HEK293 (cell line): ENCODE measurements around the gene CD82.

Source experiments
- CTCF ChIA-PET: fragments of 350-600 bp; formaldehyde crosslinking; extraction: SDS; loops from one replicate; lab custom pipeline; 2021; ENCODE audit warnings: antibody characterized with exemption; lab: Yijun Ruan, JAX
- POLR2A ChIA-PET: fragments of 300-600 bp; formaldehyde crosslinking; extraction: SDS; loops from one replicate; lab custom pipeline; 2020; ENCODE audit warnings: antibody characterized with exemption, inconsistent platforms; lab: Yijun Ruan, JAX
- H3K27ac ChIP-seq: fragments of 200-500 bp; sonication (Bioruptor generic); 2 replicates; pipeline ENCODE4 v1.5.1; 2014; ENCODE audit warnings: low read depth, low read length, control low read depth, inconsistent platforms; ENCODE audit errors: extremely low read depth
- H3K36me3 ChIP-seq, 2 experiments: fragments of 200-500 bp in 1 of 2; sonication (Bioruptor generic) in 1 of 2; 1 replicate in 1 of 2; 2 replicates in 1 of 2; pipeline ENCODE4 v1.5.1; 2014 to 2017; ENCODE audit warnings: inconsistent platforms in 2 of 2, low read length in 2 of 2; ENCODE audit not compliant: control insufficient read depth in 2 of 2, insufficient read depth in 1 of 2
- H3K4me1 ChIP-seq: fragments of 200-500 bp; sonication (Bioruptor generic); 2 replicates; pipeline ENCODE4 v1.5.1; 2014; ENCODE audit warnings: mild to moderate bottlenecking, low read length, inconsistent platforms; ENCODE audit not compliant: control insufficient read depth, insufficient read depth
- H3K4me3 ChIP-seq: 2 replicates; pipeline ENCODE4 v1.5.1; 2011; ENCODE audit warnings: low read depth, mild to moderate bottlenecking, control low read depth, low read length, moderate library complexity
- H3K9me3 ChIP-seq: fragments of 200-500 bp; sonication (Bioruptor generic); 2 replicates; pipeline ENCODE4 v1.5.1; 2014; ENCODE audit warnings: low read depth, low read length, inconsistent platforms; ENCODE audit not compliant: control insufficient read depth, insufficient read depth
- BCL11B ChIP-seq: fragments of 450-650 bp; formaldehyde crosslinking; IDR thresholded peaks from 2 replicates; pipeline ENCODE4 v1.5.1; 2016; ENCODE audit warnings: low read depth, missing biosample characterization, missing genetic modification characterization
- GFI1B ChIP-seq: fragments of 450-650 bp; formaldehyde crosslinking; IDR thresholded peaks from 2 replicates; pipeline ENCODE4 v1.5.1; 2016; ENCODE audit warnings: missing biosample characterization, missing genetic modification characterization
- GLIS1 ChIP-seq: fragments of 450-650 bp; formaldehyde crosslinking; IDR thresholded peaks from 2 replicates; pipeline ENCODE4 v1.5.1; 2016; ENCODE audit warnings: missing biosample characterization, missing genetic modification characterization
- MEIS1 ChIP-seq: sonication (generic); formaldehyde crosslinking; IDR thresholded peaks from 2 replicates; pipeline ENCODE4 v1.8.1; 2022; ENCODE audit warnings: missing genetic modification reagents, mild to moderate bottlenecking, borderline replicate concordance
- MZF1 ChIP-seq: fragments of 450-650 bp; formaldehyde crosslinking; IDR thresholded peaks from 2 replicates; pipeline ENCODE4 v1.5.1; 2017; ENCODE audit warnings: missing biosample characterization, missing genetic modification characterization, borderline replicate concordance
- SCRT1 ChIP-seq: fragments of 450-650 bp; formaldehyde crosslinking; IDR thresholded peaks from 2 replicates; pipeline ENCODE4 v1.5.1; 2016; ENCODE audit warnings: missing biosample characterization, missing genetic modification characterization, borderline replicate concordance
- SETDB1 ChIP-seq: IDR thresholded peaks from one replicate; pipeline ENCODE4 v1.6.1; 2017; ENCODE audit warnings: mild to moderate bottlenecking, low read length, moderate library complexity, mixed read lengths; ENCODE audit not compliant: insufficient read length
- WT1 ChIP-seq: fragments of 450-650 bp; formaldehyde crosslinking; IDR thresholded peaks from 2 replicates; pipeline ENCODE4 v1.5.1; 2016; ENCODE audit warnings: missing biosample characterization, missing genetic modification characterization
- ZNF121 ChIP-seq: fragments of 450-650 bp; formaldehyde crosslinking; IDR thresholded peaks from 2 replicates; pipeline ENCODE4 v1.5.1; 2016; ENCODE audit warnings: missing biosample characterization, missing genetic modification characterization
- ZNF311 ChIP-seq: fragments of 450-650 bp; formaldehyde crosslinking; IDR thresholded peaks from 2 replicates; pipeline ENCODE4 v1.5.1; 2017; ENCODE audit warnings: missing biosample characterization, missing genetic modification characterization, borderline replicate concordance
- ZNF433 ChIP-seq: fragments of 450-650 bp; formaldehyde crosslinking; IDR thresholded peaks from 2 replicates; pipeline ENCODE4 v1.5.1; 2016; ENCODE audit warnings: missing biosample characterization, missing genetic modification characterization, low read depth
- ZNF596 ChIP-seq: fragments of 450-650 bp; IDR thresholded peaks from 2 replicates; pipeline ENCODE4 v1.5.0; 2018; ENCODE audit warnings: missing biosample characterization, mild to moderate bottlenecking, missing genetic modification characterization, moderate library complexity
- ZNF626 ChIP-seq: fragments of 450-650 bp; sonication (Bioruptor Pico); formaldehyde crosslinking; IDR thresholded peaks from 2 replicates; pipeline ENCODE4 v1.5.1; 2018; ENCODE audit warnings: missing biosample characterization, missing genetic modification characterization, inconsistent platforms
- ZNF629 ChIP-seq: fragments of 450-650 bp; formaldehyde crosslinking; IDR thresholded peaks from 2 replicates; pipeline ENCODE4 v1.5.1; 2017; ENCODE audit warnings: missing biosample characterization, missing genetic modification characterization
- ZNF792 ChIP-seq: fragments of 450-650 bp; formaldehyde crosslinking; IDR thresholded peaks from 2 replicates; pipeline ENCODE4 v1.5.1; 2016; ENCODE audit warnings: missing biosample characterization, missing genetic modification characterization
- TF ChIP-seq, protein P1 (sequence below): fragments of 450-650 bp; formaldehyde crosslinking; IDR thresholded peaks from 2 replicates; pipeline ENCODE4 v1.5.1; 2016; ENCODE audit warnings: missing biosample characterization, missing genetic modification characterization, low read depth
- TF ChIP-seq, protein P2 (sequence below): fragments of 450-650 bp; formaldehyde crosslinking; IDR thresholded peaks from 2 replicates; pipeline ENCODE4 v1.5.1; 2016; ENCODE audit warnings: missing biosample characterization, missing genetic modification characterization
- TF ChIP-seq, protein P3 (sequence below): fragments of 450-650 bp; formaldehyde crosslinking; IDR thresholded peaks from 2 replicates; pipeline ENCODE4 v1.5.1; 2017; ENCODE audit warnings: missing biosample characterization, mild to moderate bottlenecking, missing genetic modification characterization, moderate library complexity
- TF ChIP-seq, protein P4 (sequence below): fragments of 450-650 bp; formaldehyde crosslinking; IDR thresholded peaks from 2 replicates; pipeline ENCODE4 v1.5.1; 2016; ENCODE audit warnings: missing biosample characterization, missing genetic modification characterization
- TF ChIP-seq, protein P5 (sequence below): fragments of 450-650 bp; formaldehyde crosslinking; IDR thresholded peaks from 2 replicates; pipeline ENCODE4 v1.5.1; 2016; ENCODE audit warnings: missing biosample characterization, missing genetic modification characterization, borderline replicate concordance

Gene CD82

DNA sequence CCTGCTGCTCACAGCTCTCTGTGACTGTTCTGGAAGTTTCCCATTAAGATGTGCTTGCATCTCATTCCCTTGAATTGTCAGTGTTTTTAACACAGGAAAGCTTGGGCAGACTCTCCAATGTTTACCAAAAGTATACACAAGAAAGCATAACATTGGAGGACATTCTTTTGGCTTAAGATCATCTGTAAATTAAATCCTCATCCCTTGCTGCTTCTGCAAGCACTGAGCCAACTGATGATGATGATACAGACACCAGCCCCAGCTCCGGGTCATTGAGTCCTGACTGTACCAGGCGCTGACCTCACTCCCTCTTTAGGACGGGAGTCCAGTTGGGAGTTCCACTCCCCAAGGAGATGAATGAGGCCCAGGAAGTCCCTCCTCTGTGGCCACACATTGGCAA is 23.8 kb downstream of the CD82 start (continued):
- TF ChIP-seq, protein P1, sequence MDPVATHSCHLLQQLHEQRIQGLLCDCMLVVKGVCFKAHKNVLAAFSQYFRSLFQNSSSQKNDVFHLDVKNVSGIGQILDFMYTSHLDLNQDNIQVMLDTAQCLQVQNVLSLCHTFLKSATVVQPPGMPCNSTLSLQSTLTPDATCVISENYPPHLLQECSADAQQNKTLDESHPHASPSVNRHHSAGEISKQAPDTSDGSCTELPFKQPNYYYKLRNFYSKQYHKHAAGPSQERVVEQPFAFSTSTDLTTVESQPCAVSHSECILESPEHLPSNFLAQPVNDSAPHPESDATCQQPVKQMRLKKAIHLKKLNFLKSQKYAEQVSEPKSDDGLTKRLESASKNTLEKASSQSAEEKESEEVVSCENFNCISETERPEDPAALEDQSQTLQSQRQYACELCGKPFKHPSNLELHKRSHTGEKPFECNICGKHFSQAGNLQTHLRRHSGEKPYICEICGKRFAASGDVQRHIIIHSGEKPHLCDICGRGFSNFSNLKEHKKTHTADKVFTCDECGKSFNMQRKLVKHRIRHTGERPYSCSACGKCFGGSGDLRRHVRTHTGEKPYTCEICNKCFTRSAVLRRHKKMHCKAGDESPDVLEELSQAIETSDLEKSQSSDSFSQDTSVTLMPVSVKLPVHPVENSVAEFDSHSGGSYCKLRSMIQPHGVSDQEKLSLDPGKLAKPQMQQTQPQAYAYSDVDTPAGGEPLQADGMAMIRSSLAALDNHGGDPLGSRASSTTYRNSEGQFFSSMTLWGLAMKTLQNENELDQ = no peak
- TF ChIP-seq, protein P2, sequence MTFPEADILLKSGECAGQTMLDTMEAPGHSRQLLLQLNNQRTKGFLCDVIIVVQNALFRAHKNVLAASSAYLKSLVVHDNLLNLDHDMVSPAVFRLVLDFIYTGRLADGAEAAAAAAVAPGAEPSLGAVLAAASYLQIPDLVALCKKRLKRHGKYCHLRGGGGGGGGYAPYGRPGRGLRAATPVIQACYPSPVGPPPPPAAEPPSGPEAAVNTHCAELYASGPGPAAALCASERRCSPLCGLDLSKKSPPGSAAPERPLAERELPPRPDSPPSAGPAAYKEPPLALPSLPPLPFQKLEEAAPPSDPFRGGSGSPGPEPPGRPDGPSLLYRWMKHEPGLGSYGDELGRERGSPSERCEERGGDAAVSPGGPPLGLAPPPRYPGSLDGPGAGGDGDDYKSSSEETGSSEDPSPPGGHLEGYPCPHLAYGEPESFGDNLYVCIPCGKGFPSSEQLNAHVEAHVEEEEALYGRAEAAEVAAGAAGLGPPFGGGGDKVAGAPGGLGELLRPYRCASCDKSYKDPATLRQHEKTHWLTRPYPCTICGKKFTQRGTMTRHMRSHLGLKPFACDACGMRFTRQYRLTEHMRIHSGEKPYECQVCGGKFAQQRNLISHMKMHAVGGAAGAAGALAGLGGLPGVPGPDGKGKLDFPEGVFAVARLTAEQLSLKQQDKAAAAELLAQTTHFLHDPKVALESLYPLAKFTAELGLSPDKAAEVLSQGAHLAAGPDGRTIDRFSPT (tag by site-specific recombination) = no peak
- TF ChIP-seq ZNF596 (tag by site-specific recombination) (no peak), GFI1B (tag by site-specific recombination) (no peak), ZNF121 (no peak), ZNF311 (tag by site-specific recombination) (no peak)
- TF ChIP-seq, protein P3, sequence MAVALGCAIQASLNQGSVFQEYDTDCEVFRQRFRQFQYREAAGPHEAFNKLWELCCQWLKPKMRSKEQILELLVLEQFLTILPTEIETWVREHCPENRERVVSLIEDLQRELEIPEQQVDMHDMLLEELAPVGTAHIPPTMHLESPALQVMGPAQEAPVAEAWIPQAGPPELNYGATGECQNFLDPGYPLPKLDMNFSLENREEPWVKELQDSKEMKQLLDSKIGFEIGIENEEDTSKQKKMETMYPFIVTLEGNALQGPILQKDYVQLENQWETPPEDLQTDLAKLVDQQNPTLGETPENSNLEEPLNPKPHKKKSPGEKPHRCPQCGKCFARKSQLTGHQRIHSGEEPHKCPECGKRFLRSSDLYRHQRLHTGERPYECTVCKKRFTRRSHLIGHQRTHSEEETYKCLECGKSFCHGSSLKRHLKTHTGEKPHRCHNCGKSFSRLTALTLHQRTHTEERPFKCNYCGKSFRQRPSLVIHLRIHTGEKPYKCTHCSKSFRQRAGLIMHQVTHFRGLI = no peak
- TF ChIP-seq, protein P4, sequence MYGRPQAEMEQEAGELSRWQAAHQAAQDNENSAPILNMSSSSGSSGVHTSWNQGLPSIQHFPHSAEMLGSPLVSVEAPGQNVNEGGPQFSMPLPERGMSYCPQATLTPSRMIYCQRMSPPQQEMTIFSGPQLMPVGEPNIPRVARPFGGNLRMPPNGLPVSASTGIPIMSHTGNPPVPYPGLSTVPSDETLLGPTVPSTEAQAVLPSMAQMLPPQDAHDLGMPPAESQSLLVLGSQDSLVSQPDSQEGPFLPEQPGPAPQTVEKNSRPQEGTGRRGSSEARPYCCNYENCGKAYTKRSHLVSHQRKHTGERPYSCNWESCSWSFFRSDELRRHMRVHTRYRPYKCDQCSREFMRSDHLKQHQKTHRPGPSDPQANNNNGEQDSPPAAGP (tag by site-specific recombination) = no peak

DNA sequence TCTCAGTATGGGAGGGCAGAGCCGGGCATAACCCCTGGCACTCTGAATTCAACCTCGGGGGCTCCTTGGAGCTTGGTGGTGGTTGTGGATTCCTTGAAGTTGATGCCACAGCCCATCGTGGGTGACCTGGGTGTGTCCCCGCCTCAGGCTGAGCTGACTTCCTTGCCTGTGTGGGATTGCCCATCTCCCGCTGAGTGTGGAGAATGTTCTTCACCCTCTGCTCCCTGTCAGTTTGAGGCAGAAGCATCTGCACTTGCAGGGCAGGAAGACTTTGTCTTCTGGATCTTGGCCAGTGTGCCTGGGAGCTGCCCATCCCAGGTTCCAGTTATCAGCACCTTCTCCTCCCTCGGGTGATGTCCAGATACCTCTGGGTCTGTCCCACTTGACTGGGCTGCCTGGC is 25.3 kb downstream of the CD82 start:
- ChIA-PET POLR2A (interaction anchor here (1.1 kb wide), 1 partner anchor 26 kb away, joined by 4 read pairs; the partner anchor contains the start of gene CD82), CTCF (interaction anchor here (0.5 to 0.9 kb wide), 4 partner anchors 26 to 428 kb away, joined by 3 to 7 read pairs (median 4); no protein-coding TSS in a partner anchor)
- Histone ChIP-seq H3K4me1 (no peaks in the 10 kb centered on the region), H3K9me3 (no peaks in the 10 kb centered on the region), H3K36me3 (no peaks in the 10 kb centered on the region), H3K27ac (no peak overlapping the region), H3K4me3 (no peak overlapping the region)
- TF ChIP-seq WT1 (no peak), MZF1 (no peak), GLIS1 (tag by site-specific recombination) (0 out of 2 replicates have a peak, but pooled peaks have one; percentile 17)

DNA sequence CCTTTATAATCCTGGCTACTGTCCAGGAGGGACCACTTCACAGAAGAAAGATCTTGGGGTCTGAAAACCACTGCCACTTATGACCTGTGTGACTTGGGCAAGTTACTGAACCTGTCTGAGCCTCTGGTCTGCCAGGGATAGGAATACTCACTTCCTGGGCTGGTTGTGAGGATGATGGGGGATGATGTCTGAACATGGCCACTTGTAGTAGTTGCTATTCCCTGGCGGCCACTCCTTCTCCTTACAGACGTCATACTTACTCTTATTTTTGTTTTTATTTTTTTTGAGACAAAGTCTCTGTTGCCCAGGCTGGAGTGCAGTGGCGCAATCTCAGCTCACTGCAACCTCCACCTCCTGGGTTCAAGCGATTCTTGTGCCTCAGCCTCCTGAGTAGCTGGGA is 26.1 kb downstream of the CD82 start:
- POLR2A ChIA-PET = no interaction called here

More for the DNA sequence above, 26.1 kb downstream of the CD82 start:
- Histone ChIP-seq H3K4me3 (no peak overlapping the region), H3K27ac (no peak overlapping the region), H3K4me1 (no peaks in the 10 kb centered on the region), H3K9me3 (no peaks in the 10 kb centered on the region), H3K36me3 (no peaks in the 10 kb centered on the region)
- TF ChIP-seq MEIS1 (CRISPR knock-in tag) = no peak
- TF ChIP-seq ZNF626 = no peak
- TF ChIP-seq, protein P5, sequence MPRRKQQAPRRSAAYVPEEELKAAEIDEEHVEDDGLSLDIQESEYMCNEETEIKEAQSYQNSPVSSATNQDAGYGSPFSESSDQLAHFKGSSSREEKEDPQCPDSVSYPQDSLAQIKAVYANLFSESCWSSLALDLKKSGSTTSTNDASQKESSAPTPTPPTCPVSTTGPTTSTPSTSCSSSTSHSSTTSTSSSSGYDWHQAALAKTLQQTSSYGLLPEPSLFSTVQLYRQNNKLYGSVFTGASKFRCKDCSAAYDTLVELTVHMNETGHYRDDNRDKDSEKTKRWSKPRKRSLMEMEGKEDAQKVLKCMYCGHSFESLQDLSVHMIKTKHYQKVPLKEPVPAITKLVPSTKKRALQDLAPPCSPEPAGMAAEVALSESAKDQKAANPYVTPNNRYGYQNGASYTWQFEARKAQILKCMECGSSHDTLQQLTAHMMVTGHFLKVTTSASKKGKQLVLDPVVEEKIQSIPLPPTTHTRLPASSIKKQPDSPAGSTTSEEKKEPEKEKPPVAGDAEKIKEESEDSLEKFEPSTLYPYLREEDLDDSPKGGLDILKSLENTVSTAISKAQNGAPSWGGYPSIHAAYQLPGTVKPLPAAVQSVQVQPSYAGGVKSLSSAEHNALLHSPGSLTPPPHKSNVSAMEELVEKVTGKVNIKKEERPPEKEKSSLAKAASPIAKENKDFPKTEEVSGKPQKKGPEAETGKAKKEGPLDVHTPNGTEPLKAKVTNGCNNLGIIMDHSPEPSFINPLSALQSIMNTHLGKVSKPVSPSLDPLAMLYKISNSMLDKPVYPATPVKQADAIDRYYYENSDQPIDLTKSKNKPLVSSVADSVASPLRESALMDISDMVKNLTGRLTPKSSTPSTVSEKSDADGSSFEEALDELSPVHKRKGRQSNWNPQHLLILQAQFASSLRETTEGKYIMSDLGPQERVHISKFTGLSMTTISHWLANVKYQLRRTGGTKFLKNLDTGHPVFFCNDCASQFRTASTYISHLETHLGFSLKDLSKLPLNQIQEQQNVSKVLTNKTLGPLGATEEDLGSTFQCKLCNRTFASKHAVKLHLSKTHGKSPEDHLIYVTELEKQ (tag by site-specific recombination) = no peak
- TF ChIP-seq BCL11B (tag by site-specific recombination) = no peak
- no peak for TF ChIP-seq ZNF629 (tag by site-specific recombination)
- TF ChIP-seq SCRT1 (tag by site-specific recombination) = no peak
- no peak for TF ChIP-seq SETDB1
- no peak for TF ChIP-seq ZNF792 (tag by site-specific recombination)
- TF ChIP-seq ZNF433 (tag by site-specific recombination) = no peak
- CTCF ChIA-PET = interaction anchor here (0.6 to 0.9 kb wide), 3 partner anchors 43 to 427 kb away, joined by 3 to 5 read pairs (median 3); no protein-coding TSS in a partner anchor
